HepG2 (cell line): ENCODE results near the gene GFER. TPM values are rescaled to one million over a fixed set of nuclear protein-coding genes. Genes with fewer than 3 reads are reported as not detected.

Experiments used
- ATM ChIP-seq: fragments of 450-650 bp; IDR thresholded peaks from 2 replicates; pipeline ENCODE4 v1.7.1; 2017; ENCODE audit warnings: mild to moderate bottlenecking, borderline replicate concordance
- KLF15 ChIP-seq: sonication (generic); formaldehyde crosslinking; IDR thresholded peaks from 2 replicates; pipeline ENCODE4 v1.8.1; 2023; ENCODE audit warnings: borderline replicate concordance, mild to moderate bottlenecking, inconsistent platforms, missing genetic modification reagents, mixed read lengths
- KLF16 ChIP-seq, 2 experiments: sonication (generic) in 1 of 2; formaldehyde crosslinking in 1 of 2; IDR thresholded peaks; 2 replicates each; pipeline versions ENCODE4 v1.6.1 to v1.8.0; 2016 to 2023; ENCODE audit warnings: missing genetic modification reagents in 2 of 2, missing compliant biosample characterization in 1 of 2
- LCORL ChIP-seq, 2 experiments: fragments of 450-650 bp in 1 of 2; sonication (generic) in 1 of 2; formaldehyde crosslinking in 1 of 2; IDR thresholded peaks; 2 replicates each; pipeline versions ENCODE4 v1.5.0 to v1.6.1; 2017 to 2020; ENCODE audit warnings: antibody characterized with exemption in 1 of 2, missing genetic modification reagents in 1 of 2
- MYNN ChIP-seq: sonication (generic); formaldehyde crosslinking; IDR thresholded peaks from 2 replicates; pipeline ENCODE4 v1.4.0; 2020; ENCODE audit warnings: mild to moderate bottlenecking, low read depth, missing genetic modification reagents
- MZF1 ChIP-seq: sonication (generic); formaldehyde crosslinking; IDR thresholded peaks from 2 replicates; pipeline ENCODE4 v1.8.1; 2023; ENCODE audit warnings: mild to moderate bottlenecking, missing genetic modification reagents, borderline replicate concordance
- ZNF274 ChIP-seq: sonication (generic); formaldehyde crosslinking; IDR thresholded peaks from 2 replicates; pipeline ENCODE4 v1.5.1; 2020; ENCODE audit warnings: mild to moderate bottlenecking, missing genetic modification reagents
- ZNF331 ChIP-seq: sonication (generic); formaldehyde crosslinking; IDR thresholded peaks from 2 replicates; pipeline ENCODE4 v1.4.0; 2020; ENCODE audit warnings: missing genetic modification reagents
- ZNF644 ChIP-seq: IDR thresholded peaks from 2 replicates; pipeline ENCODE4 v1.6.1; 2016; ENCODE audit warnings: low read depth
- ZNF749 ChIP-seq: sonication (generic); formaldehyde crosslinking; IDR thresholded peaks from 2 replicates; pipeline ENCODE4 v1.8.0; 2022; ENCODE audit warnings: mild to moderate bottlenecking, missing genetic modification reagents, moderate library complexity, borderline replicate concordance
- polyA plus RNA-seq, 8 experiments: library from polyadenylated mRNA; depleted of rRNA in 3 of 8; stranded (reverse) in 7 of 8; unstranded in 1 of 8; fragments of >200 nt; fragmentation: Illumina TruSeq in 4 of 8; extraction: Trizol in 4 of 8; gene quantifications; 2 replicates each; pipeline versions ENCODE4 v1.2.1 to v1.2.3, GENCODE V29; 2011 to 2016; ENCODE audit warnings: low read depth in 4 of 8, missing spikeins in 1 of 8, mixed read lengths in 1 of 8; ENCODE audit not compliant: insufficient read depth in 1 of 8
- total RNA-seq, 5 experiments: library from RNA; depleted of rRNA; stranded (reverse); fragments of >200 nt; fragmentation: Illumina TruSeq; extraction: Trizol; gene quantifications; 2 replicates each; pipeline ENCODE4 v1.2.3, GENCODE V29; 2016; ENCODE audit warnings: low read depth in 1 of 5
- TF ChIP-seq, protein P1 (sequence below): sonication (generic); formaldehyde crosslinking; IDR thresholded peaks from 2 replicates; pipeline ENCODE4 v1.5.1; 2020; ENCODE audit warnings: mild to moderate bottlenecking, moderate library complexity, missing genetic modification reagents
- TF ChIP-seq, protein P2 (sequence below): sonication (generic); formaldehyde crosslinking; IDR thresholded peaks from 2 replicates; pipeline ENCODE4 v1.4.0; 2020; ENCODE audit warnings: missing genetic modification reagents
- TF ChIP-seq, protein P3 (sequence below): IDR thresholded peaks from 2 replicates; pipeline ENCODE4 v1.6.1; 2016
- TF ChIP-seq, protein P4 (sequence below): IDR thresholded peaks from 2 replicates; pipeline ENCODE4 v1.6.1; 2016; ENCODE audit warnings: missing compliant biosample characterization, missing genetic modification reagents, borderline replicate concordance
- TF ChIP-seq, protein P5 (sequence below): IDR thresholded peaks from 2 replicates; pipeline ENCODE4 v1.4.0; 2020; ENCODE audit warnings: mild to moderate bottlenecking, missing genetic modification reagents
- TF ChIP-seq, protein P6 (sequence below): sonication (generic); formaldehyde crosslinking; IDR thresholded peaks from 2 replicates; pipeline ENCODE4 v1.5.0; 2020; ENCODE audit warnings: missing genetic modification reagents

GFER gene
- total and polyA plus RNA-seq, 2 of the 13 experiments (the other 11 are each of a cell fraction or from before 2014, with no cell fraction given), result 28.6 to 71.7 TPM

DNA sequence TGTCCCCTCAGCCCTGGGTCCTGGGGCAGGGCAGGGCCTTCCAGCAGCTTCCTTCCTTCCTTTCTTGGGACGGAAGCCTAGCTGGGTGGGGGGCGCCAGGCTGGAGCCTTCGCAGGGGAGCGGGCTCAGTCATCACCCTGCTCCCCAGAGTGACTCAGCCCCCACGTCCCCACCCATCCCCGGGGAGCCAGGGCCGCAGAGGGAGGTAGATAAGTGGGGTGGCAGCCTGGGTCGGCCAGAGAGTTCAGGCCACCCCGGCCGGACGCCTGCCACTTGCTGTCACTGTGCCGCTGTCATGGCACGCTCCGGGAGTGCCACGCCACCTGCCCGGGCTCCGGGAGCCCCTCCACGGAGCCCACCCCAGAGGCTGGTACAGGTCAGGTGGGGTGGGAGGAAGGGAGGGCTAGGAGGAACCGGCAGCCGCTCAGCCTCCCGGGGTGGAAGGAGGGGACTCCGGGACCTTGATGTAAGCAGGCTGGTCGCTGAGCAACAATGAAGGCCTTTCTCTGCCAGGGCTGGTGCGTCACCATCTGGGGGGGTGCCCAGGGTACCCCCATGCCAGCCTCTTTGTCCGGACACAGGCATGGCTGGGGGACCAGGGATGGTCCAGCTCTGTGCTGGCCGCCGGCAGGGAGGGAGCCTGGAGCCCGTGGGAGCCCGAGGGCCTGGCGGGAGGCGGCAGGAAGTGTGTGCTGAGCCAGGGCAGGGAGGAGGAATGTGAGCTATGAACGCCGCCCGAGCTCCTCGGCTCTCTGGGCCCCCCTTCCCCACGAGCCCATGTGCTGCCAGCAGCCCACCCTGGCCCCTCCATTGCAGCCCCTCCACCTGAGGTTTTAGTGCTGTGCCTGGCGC, 49.3 kb downstream of the GFER start (continued):
- TF ChIP-seq, protein P1, sequence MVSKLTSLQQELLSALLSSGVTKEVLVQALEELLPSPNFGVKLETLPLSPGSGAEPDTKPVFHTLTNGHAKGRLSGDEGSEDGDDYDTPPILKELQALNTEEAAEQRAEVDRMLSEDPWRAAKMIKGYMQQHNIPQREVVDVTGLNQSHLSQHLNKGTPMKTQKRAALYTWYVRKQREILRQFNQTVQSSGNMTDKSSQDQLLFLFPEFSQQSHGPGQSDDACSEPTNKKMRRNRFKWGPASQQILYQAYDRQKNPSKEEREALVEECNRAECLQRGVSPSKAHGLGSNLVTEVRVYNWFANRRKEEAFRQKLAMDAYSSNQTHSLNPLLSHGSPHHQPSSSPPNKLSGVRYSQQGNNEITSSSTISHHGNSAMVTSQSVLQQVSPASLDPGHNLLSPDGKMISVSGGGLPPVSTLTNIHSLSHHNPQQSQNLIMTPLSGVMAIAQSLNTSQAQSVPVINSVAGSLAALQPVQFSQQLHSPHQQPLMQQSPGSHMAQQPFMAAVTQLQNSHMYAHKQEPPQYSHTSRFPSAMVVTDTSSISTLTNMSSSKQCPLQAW (CRISPR knock-in tag), result 0 out of 2 replicates have a peak, but pooled peaks have one; percentile 39
- TF ChIP-seq, protein P2, sequence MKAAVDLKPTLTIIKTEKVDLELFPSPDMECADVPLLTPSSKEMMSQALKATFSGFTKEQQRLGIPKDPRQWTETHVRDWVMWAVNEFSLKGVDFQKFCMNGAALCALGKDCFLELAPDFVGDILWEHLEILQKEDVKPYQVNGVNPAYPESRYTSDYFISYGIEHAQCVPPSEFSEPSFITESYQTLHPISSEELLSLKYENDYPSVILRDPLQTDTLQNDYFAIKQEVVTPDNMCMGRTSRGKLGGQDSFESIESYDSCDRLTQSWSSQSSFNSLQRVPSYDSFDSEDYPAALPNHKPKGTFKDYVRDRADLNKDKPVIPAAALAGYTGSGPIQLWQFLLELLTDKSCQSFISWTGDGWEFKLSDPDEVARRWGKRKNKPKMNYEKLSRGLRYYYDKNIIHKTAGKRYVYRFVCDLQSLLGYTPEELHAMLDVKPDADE (CRISPR knock-in tag), result no peak
- TF ChIP-seq MYNN (no peak), ZNF274 (CRISPR knock-in tag) (no peak), ZNF331 (CRISPR knock-in tag) (no peak), ZNF644 (CRISPR knock-in tag) (no peak), KLF16 (CRISPR knock-in tag; IDR thresholded peaks at IDR 0.05) (no peak), ATM (no peak), MZF1 (CRISPR knock-in tag) (no peak), LCORL (IDR thresholded peaks at IDR 0.05) (no peak), LCORL (CRISPR knock-in tag; IDR thresholded peaks at IDR 0.05) (peak; percentile 51; the same call in 1 of the 2 replicates), ZNF749 (CRISPR knock-in tag) (no peak), KLF15 (CRISPR knock-in tag) (no peak)
- TF ChIP-seq, protein P3, sequence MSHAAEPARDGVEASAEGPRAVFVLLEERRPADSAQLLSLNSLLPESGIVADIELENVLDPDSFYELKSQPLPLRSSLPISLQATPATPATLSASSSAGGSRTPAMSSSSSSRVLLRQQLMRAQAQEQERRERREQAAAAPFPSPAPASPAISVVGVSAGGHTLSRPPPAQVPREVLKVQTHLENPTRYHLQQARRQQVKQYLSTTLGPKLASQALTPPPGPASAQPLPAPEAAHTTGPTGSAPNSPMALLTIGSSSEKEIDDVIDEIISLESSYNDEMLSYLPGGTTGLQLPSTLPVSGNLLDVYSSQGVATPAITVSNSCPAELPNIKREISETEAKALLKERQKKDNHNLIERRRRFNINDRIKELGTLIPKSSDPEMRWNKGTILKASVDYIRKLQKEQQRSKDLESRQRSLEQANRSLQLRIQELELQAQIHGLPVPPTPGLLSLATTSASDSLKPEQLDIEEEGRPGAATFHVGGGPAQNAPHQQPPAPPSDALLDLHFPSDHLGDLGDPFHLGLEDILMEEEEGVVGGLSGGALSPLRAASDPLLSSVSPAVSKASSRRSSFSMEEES (CRISPR knock-in tag), result no peak
- TF ChIP-seq, protein P4, sequence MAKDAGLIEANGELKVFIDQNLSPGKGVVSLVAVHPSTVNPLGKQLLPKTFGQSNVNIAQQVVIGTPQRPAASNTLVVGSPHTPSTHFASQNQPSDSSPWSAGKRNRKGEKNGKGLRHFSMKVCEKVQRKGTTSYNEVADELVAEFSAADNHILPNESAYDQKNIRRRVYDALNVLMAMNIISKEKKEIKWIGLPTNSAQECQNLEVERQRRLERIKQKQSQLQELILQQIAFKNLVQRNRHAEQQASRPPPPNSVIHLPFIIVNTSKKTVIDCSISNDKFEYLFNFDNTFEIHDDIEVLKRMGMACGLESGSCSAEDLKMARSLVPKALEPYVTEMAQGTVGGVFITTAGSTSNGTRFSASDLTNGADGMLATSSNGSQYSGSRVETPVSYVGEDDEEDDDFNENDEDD (CRISPR knock-in tag), result peak; percentile 73; the same call in 1 of the 2 replicates
- TF ChIP-seq, protein P5, sequence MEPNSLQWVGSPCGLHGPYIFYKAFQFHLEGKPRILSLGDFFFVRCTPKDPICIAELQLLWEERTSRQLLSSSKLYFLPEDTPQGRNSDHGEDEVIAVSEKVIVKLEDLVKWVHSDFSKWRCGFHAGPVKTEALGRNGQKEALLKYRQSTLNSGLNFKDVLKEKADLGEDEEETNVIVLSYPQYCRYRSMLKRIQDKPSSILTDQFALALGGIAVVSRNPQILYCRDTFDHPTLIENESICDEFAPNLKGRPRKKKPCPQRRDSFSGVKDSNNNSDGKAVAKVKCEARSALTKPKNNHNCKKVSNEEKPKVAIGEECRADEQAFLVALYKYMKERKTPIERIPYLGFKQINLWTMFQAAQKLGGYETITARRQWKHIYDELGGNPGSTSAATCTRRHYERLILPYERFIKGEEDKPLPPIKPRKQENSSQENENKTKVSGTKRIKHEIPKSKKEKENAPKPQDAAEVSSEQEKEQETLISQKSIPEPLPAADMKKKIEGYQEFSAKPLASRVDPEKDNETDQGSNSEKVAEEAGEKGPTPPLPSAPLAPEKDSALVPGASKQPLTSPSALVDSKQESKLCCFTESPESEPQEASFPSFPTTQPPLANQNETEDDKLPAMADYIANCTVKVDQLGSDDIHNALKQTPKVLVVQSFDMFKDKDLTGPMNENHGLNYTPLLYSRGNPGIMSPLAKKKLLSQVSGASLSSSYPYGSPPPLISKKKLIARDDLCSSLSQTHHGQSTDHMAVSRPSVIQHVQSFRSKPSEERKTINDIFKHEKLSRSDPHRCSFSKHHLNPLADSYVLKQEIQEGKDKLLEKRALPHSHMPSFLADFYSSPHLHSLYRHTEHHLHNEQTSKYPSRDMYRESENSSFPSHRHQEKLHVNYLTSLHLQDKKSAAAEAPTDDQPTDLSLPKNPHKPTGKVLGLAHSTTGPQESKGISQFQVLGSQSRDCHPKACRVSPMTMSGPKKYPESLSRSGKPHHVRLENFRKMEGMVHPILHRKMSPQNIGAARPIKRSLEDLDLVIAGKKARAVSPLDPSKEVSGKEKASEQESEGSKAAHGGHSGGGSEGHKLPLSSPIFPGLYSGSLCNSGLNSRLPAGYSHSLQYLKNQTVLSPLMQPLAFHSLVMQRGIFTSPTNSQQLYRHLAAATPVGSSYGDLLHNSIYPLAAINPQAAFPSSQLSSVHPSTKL, result 0 out of 2 replicates have a peak, but pooled peaks have one; percentile 11
- TF ChIP-seq, protein P6, sequence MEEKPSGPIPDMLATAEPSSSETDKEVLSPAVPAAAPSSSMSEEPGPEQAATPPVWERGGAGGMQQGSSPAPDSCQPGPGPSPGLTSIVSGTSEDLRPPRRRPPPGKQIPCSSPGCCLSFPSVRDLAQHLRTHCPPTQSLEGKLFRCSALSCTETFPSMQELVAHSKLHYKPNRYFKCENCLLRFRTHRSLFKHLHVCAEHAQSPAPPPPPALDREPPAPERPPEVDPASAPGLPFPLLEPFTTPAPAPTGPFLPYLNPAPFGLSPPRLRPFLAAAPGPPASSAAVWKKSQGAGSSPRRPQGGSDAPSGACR (CRISPR knock-in tag), result no peak
